K562 (cell line): ENCODE results near the gene SIKE1.

Experiments
- HNRNPH1 ChIP-seq: fragments of 200-400 bp; formaldehyde crosslinking; optimal IDR thresholded peaks from 2 replicates; pipeline ENCODE3; 2017; ENCODE audit warnings: low read depth, mild to moderate bottlenecking, low read length, moderate library complexity
- RCOR1 ChIP-seq, 2 experiments: IDR thresholded peaks; 2 replicates each; pipeline ENCODE4 v1.6.1; 2012; ENCODE audit warnings: low read depth in 2 of 2, low read length in 2 of 2, borderline replicate concordance in 1 of 2, improper control_type of control experiment in 1 of 2
- TF ChIP-seq, protein P1 (sequence below), 3 experiments: IDR thresholded peaks in 2 of 3; conservative IDR thresholded peaks in 1 of 3; 2 replicates each; pipeline ENCODE4 v1.5.1; 2011 to 2012; ENCODE audit warnings: low read length in 3 of 3, mild to moderate bottlenecking in 3 of 3, control low read depth in 2 of 3, improper control_type of control experiment in 1 of 3, inconsistent platforms in 1 of 3, low read depth in 1 of 3, mixed read lengths in 1 of 3, moderate library complexity in 1 of 3; ENCODE audit not compliant: insufficient read depth in 2 of 3

GRCh38 chr1:114820392-114820791 lies 39.9 kb upstream of the SIKE1 start:
- TF ChIP-seq RCOR1 (IDR thresholded peaks at IDR 0.05; ENCODE audit: borderline replicate concordance in 1 of 2, low read depth in 2 of 2, low read length in 2 of 2) (no peak), HNRNPH1 (no peak)
- TF ChIP-seq, protein P1, sequence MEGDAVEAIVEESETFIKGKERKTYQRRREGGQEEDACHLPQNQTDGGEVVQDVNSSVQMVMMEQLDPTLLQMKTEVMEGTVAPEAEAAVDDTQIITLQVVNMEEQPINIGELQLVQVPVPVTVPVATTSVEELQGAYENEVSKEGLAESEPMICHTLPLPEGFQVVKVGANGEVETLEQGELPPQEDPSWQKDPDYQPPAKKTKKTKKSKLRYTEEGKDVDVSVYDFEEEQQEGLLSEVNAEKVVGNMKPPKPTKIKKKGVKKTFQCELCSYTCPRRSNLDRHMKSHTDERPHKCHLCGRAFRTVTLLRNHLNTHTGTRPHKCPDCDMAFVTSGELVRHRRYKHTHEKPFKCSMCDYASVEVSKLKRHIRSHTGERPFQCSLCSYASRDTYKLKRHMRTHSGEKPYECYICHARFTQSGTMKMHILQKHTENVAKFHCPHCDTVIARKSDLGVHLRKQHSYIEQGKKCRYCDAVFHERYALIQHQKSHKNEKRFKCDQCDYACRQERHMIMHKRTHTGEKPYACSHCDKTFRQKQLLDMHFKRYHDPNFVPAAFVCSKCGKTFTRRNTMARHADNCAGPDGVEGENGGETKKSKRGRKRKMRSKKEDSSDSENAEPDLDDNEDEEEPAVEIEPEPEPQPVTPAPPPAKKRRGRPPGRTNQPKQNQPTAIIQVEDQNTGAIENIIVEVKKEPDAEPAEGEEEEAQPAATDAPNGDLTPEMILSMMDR (IDR thresholded peaks at IDR 0.05 in 2 of 3, conservative IDR thresholded peaks at IDR 0.05 in 1 of 3; ENCODE audit: insufficient read depth in 2 of 3, low read depth in 1 of 3, low read length in 3 of 3) = no peak
